ENCODE measurements around the gene P2RX3. TPM values are rescaled to one million over a fixed set of nuclear protein-coding genes. Genes with fewer than 3 reads are reported as not detected.

The P2RX3 gene
- total RNA-seq, 4 donors from 2014 or later: 0.34 TPM; not detected in 3

GRCh38 chr11:57361926-57362325 is 23.8 kb downstream of the P2RX3 start:
- TF ChIP-seq, protein P1, sequence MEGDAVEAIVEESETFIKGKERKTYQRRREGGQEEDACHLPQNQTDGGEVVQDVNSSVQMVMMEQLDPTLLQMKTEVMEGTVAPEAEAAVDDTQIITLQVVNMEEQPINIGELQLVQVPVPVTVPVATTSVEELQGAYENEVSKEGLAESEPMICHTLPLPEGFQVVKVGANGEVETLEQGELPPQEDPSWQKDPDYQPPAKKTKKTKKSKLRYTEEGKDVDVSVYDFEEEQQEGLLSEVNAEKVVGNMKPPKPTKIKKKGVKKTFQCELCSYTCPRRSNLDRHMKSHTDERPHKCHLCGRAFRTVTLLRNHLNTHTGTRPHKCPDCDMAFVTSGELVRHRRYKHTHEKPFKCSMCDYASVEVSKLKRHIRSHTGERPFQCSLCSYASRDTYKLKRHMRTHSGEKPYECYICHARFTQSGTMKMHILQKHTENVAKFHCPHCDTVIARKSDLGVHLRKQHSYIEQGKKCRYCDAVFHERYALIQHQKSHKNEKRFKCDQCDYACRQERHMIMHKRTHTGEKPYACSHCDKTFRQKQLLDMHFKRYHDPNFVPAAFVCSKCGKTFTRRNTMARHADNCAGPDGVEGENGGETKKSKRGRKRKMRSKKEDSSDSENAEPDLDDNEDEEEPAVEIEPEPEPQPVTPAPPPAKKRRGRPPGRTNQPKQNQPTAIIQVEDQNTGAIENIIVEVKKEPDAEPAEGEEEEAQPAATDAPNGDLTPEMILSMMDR (IDR thresholded peaks at IDR 0.05; ENCODE audit: low read depth): no peak

DNA sequence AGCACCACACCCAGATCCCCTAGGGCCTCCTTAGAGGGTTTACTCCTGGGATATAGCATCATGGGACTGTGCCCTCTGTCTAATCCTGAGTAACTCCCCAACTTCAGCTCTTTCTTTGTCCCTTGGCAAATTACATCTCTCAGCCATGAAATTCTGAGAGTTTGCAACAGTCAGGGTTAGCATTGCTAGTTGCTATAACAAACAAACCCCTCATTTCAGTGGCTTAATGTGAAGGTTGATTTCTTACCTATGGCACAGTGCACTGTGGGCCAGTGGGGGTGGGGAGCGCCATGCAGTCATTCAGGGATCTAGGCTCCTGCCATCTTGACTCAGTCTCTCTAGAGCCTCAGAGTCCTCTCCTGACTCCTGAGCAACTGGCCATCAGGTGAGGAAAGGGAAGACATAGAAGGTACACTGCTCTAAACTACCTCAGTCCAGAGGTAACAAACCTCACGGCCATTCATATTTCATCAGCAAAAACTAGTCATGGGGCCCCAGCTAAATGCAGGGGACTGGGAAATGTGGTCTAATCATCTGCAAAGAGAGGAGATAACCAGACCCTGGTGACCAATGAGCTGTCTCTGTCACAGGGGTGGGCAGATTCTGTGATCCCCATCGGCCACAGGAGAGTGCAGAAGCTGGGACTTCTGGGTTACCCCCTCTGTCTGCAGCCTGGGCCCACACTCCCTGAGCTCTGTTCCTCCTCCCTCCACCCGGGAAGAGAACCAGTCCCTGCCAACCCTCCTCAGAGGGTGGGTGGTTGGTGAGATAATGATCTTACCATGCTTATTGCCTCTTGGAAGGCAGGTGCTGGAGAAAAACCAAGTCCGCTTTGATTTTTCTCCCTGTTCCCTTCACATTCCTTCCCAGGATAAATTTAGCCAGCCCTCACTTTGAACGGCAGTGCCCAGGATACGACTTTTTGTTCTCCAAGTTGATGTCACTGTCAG is 25.3 kb downstream of the P2RX3 start:
- TF ChIP-seq, protein P1 (IDR thresholded peaks at IDR 0.05; ENCODE audit: low read depth): no peak

DNA sequence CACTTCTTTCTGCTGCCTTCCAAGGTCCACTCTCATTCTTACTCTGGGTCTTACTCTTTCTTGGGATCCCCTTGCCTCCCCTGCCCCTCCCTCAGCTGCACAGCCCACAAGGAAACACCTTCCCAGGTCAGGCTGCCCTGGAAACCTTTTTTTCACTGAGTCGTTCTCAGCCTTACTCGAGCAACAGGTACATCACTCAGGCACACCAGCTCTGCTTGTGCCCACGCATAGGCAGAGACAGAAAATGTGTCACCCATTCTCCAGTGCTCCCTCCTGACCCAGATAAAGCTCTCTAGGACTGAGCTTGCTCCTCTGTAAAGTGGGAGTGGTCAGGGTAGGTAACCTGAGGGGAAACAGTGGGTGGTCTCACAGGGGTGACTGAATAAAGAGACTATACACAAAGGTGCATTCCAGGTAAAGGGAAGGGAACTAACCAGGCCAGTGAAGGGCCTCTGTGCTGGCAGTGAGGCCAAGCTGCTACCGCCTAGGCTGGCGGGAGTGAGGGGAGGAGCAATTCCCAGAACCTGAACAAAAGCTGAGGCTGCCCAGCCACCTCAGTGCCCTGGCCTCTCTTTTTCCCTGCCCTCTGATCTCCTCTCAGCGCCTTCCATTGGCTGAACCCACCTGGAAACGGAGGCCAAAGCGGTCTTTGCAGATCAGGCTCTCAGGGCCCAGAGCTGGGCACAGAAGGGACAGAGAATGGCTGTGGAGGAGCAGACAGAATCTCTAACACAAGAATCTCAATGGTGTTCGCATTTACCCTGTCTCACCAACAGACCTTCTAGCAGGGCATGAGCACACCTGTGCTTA is 26.9 kb downstream of the P2RX3 start:
- TF ChIP-seq, protein P1 (IDR thresholded peaks at IDR 0.05; ENCODE audit: low read depth): no peak

GRCh38 chr11:57368106-57368844 is 30.1 kb downstream of the P2RX3 start:
- TF ChIP-seq, protein P1 (IDR thresholded peaks at IDR 0.05; ENCODE audit: low read depth): no peak

- TF ChIP-seq, protein P1 (IDR thresholded peaks at IDR 0.05; ENCODE audit: low read depth): no peak
Observed at GRCh38 chr11:57368845-57369232, 30.7 kb downstream of the P2RX3 start.

- TF ChIP-seq, protein P1 (IDR thresholded peaks at IDR 0.05; ENCODE audit: low read depth): no peak
Observed at GRCh38 chr11:57370251-57370650, 32.1 kb downstream of the P2RX3 start.

Data from subcutaneous adipose tissue (tissue), 4 donors.